Endothelial cell of umbilical vein (primary cell): ENCODE measurements around the gene DIAPH2. TPM values are rescaled to one million over a fixed set of nuclear protein-coding genes. Genes with fewer than 3 reads are reported as not detected.

ENCODE experiments used
- BruUV-seq: library from RNA; stranded (reverse); fragments of 400-500 nt; replicated peaks from 2 replicates; lab custom pipeline; 2021; lab: Mats Ljungman, UMichigan
- CTCF ChIA-PET: fragments of 300-600, 350-600 bp; sonication (Branson Sonifier 250); formaldehyde crosslinking; loops from one replicate; lab custom pipeline; 2021; ENCODE audit warnings: antibody characterized with exemption, inconsistent platforms; lab: Charles Lee
- POLR2A ChIA-PET: fragments of 300-600, 350-600 bp; sonication (Branson Sonifier 250); formaldehyde crosslinking; loops from one replicate; lab custom pipeline; 2021; ENCODE audit warnings: antibody characterized with exemption, inconsistent platforms; lab: Charles Lee
- DNase-seq: peaks from one replicate; pipeline ENCODE4 v3.0.0-alpha.2; 2011; ENCODE audit warnings: low read depth, low spot score
- FAIRE-seq: peaks from 2 replicates; lab custom pipeline; 2011; peaks lifted over from hg19 to GRCh38; lab: Jason Lieb, UNC
- H2AFZ ChIP-seq: 2 replicates; pipeline ENCODE4 v1.6.0; 2012; ENCODE audit warnings: low read depth, low read length, control low read depth, inconsistent platforms
- H3K27ac ChIP-seq: 2 replicates; pipeline ENCODE4 v1.5.1; 2011; ENCODE audit warnings: low read depth, mild to moderate bottlenecking, control low read depth, low read length, moderate library complexity; ENCODE audit not compliant: insufficient read depth
- H3K27me3 ChIP-seq, 2 experiments: 2 replicates each; pipeline versions ENCODE4 v1.6.0 to v1.6.1; 2011; ENCODE audit warnings: low read length in 2 of 2, mixed read lengths in 1 of 2; ENCODE audit not compliant: control insufficient read depth in 2 of 2, insufficient read depth in 2 of 2
- H3K36me3 ChIP-seq, 2 experiments: 2 replicates in 1 of 2; 3 replicates in 1 of 2; pipeline ENCODE4 v1.5.1; 2011; ENCODE audit warnings: low read length in 2 of 2, mild to moderate bottlenecking in 1 of 2, moderate library complexity in 1 of 2; ENCODE audit not compliant: control insufficient read depth in 2 of 2, insufficient read depth in 2 of 2; ENCODE audit errors: extremely low read depth in 1 of 2
- H3K4me1 ChIP-seq: 3 replicates; pipeline ENCODE4 v1.5.1; 2011; ENCODE audit warnings: mild to moderate bottlenecking, low read length; ENCODE audit not compliant: control insufficient read depth, insufficient read depth; ENCODE audit errors: extremely low read depth
- H3K4me2 ChIP-seq: 2 replicates; pipeline ENCODE4 v1.6.1; 2011; ENCODE audit warnings: low read length, control low read depth, mixed read lengths; ENCODE audit not compliant: insufficient read depth
- H3K4me3 ChIP-seq, 3 experiments: fragments of 200-600 bp in 1 of 3; sonication (generic), shearing (Covaris generic) in 1 of 3; replicated peaks in 1 of 3; 2 replicates each; pipeline ENCODE4 v1.5.1; 2011 to 2016; ENCODE audit warnings: control low read depth in 3 of 3, low read length in 3 of 3, mild to moderate bottlenecking in 2 of 3, inconsistent platforms in 1 of 3, low read depth in 1 of 3, moderate library complexity in 1 of 3; ENCODE audit not compliant: insufficient read depth in 1 of 3
- H3K79me2 ChIP-seq: 2 replicates; pipeline ENCODE4 v1.6.0; 2012; ENCODE audit warnings: low read length, inconsistent platforms; ENCODE audit not compliant: control insufficient read depth, insufficient read depth
- H3K9ac ChIP-seq: replicated peaks from 2 replicates; pipeline ENCODE3; 2011; ENCODE audit warnings: low read length, control low read depth; ENCODE audit not compliant: insufficient read depth; ENCODE audit errors: extremely low read depth
- H3K9me1 ChIP-seq: replicated peaks from 3 replicates; pipeline ENCODE4 v1.6.0; 2011; ENCODE audit warnings: mild to moderate bottlenecking, low read length; ENCODE audit not compliant: control insufficient read depth, insufficient read depth; ENCODE audit errors: extremely low read depth
- H3K9me3 ChIP-seq: replicated peaks from 2 replicates; pipeline ENCODE4 v1.5.1; 2012; ENCODE audit warnings: low read length, inconsistent platforms; ENCODE audit not compliant: control insufficient read depth, insufficient read depth
- H4K20me1 ChIP-seq: replicated peaks from 2 replicates; pipeline ENCODE3; 2011; ENCODE audit warnings: mild to moderate bottlenecking, low read length; ENCODE audit not compliant: control insufficient read depth, insufficient read depth; ENCODE audit errors: extremely low read depth
- EZH2 ChIP-seq: IDR thresholded peaks from 2 replicates; pipeline ENCODE4 v1.6.1; 2012; ENCODE audit warnings: borderline replicate concordance, low read depth, mild to moderate bottlenecking, moderate library complexity, low read length, inconsistent platforms; ENCODE audit not compliant: severe bottlenecking
- FOS ChIP-seq: IDR thresholded peaks from 2 replicates; pipeline ENCODE4 v1.6.1; 2011; ENCODE audit warnings: mild to moderate bottlenecking, low read length, moderate library complexity, borderline replicate concordance; ENCODE audit not compliant: insufficient read depth
- GATA2 ChIP-seq: IDR thresholded peaks from 2 replicates; pipeline ENCODE4 v1.7.0; 2011; ENCODE audit warnings: low read depth, mild to moderate bottlenecking, moderate library complexity, mixed read lengths, low read length; ENCODE audit not compliant: insufficient read length, insufficient read depth
- JUN ChIP-seq: IDR thresholded peaks from 2 replicates; pipeline ENCODE4 v1.6.1; 2011; ENCODE audit warnings: borderline replicate concordance, low read depth; ENCODE audit not compliant: insufficient read length, insufficient read depth
- MYC ChIP-seq: IDR thresholded peaks from one replicate; pipeline ENCODE4 v1.6.1; 2011; ENCODE audit warnings: mild to moderate bottlenecking, low read depth, low read length
- POLR2A ChIP-seq: IDR thresholded peaks from 2 replicates; pipeline ENCODE4 v1.6.1; 2012; ENCODE audit warnings: low read depth, mild to moderate bottlenecking, control low read depth, low read length
- POLR2AphosphoS5 ChIP-seq: IDR thresholded peaks from 2 replicates; pipeline ENCODE4 v1.6.1; 2012; ENCODE audit warnings: low read depth, mild to moderate bottlenecking, control low read depth, low read length, moderate library complexity; ENCODE audit not compliant: insufficient read depth
- dilution Hi-C: fragments of 300-500 bp; cut with MboI; formaldehyde crosslinking; loops from one replicate; pipeline ENCODE4 v1.15.0; 2019; ENCODE audit warnings: low sequenced_read_pairs; ENCODE audit not compliant: extremely low pct_ligation_motif_present
- intact Hi-C: fragments of 100-400 bp; cut with micrococcal nuclease; formaldehyde crosslinking; loops from one replicate; pipeline ENCODE4 v1.10.0; 2022
- polyA plus RNA-seq, 4 experiments: library from polyadenylated mRNA; depleted of rRNA in 3 of 4; stranded (reverse) in 3 of 4; unstranded in 1 of 4; fragments of >200 nt; gene quantifications; 2 replicates each; pipeline versions ENCODE4 v1.2.1 to v1.2.3, GENCODE V29; 2011 to 2012; ENCODE audit warnings: missing spikeins in 1 of 4
- total RNA-seq: library from RNA; stranded (reverse); gene quantifications from 2 replicates; pipeline ENCODE4 v1.2.3, GENCODE V29; 2021
- TF ChIP-seq, protein P1 (sequence below): IDR thresholded peaks from 2 replicates; pipeline ENCODE4 v1.6.1; 2011; ENCODE audit not compliant: insufficient read depth, insufficient read length
- TF ChIP-seq, protein P2 (sequence below), 2 donors: IDR thresholded peaks; 1 replicate in 1 of 2; 2 replicates in 1 of 2; pipeline ENCODE4 v1.5.1; 2011; ENCODE audit warnings: low read length in 2 of 2, mild to moderate bottlenecking in 2 of 2, moderate library complexity in 2 of 2, control low read depth in 1 of 2, inconsistent platforms in 1 of 2, low read depth in 1 of 2; ENCODE audit not compliant: insufficient read depth in 1 of 2; ENCODE audit errors: extremely low read depth in 1 of 2

DIAPH2 gene
- total and polyA plus RNA-seq, 2 donors (not counting 3 experiments of a cell fraction or from before 2014, with no cell fraction given) = 3.0 to 30.0 TPM

DNA sequence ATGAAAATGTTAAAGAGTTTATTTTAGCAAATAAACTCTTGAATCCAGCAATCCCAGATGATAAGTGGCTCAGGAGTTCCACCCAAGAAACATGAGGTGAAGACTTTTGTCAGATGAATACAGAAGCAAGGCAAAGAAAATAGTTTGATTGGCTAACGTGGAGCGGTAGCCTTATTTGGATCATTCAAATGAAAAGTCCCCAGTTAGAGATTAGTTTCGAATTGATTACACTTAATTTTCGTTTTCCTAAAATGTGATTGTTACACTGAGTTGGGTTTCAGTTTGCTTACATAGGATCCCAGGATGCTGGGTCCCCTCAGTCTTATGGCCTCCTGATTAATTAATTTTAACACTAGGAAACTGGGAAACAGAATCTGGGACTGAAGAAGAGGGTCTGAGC, 122.7 kb downstream of the DIAPH2 start:
- H3K9ac ChIP-seq = no peak overlapping the region
- intact Hi-C loops = no loop called here
- H3K27me3 ChIP-seq = no peaks in the 10 kb centered on the region
- ChIA-PET POLR2A (no interaction called here), CTCF (no interaction called here)
- H3K4me2 ChIP-seq = no peak overlapping the region
- no TSS peak for BruUV-seq
- H3K27ac ChIP-seq = no peak overlapping the region
- H2AFZ ChIP-seq = no peak overlapping the region
- dilution Hi-C loops = no loop called here
- no peaks in the 10 kb centered on the region for H3K4me1 ChIP-seq
- FAIRE-seq (no peak), DNase-seq (no peak)
- TF ChIP-seq EZH2 (no peak), JUN (no peak), POLR2AphosphoS5 (no peak), POLR2A (no peak), GATA2 (no peak), MYC (no peak), FOS (no peak)
- TF ChIP-seq, protein P1, sequence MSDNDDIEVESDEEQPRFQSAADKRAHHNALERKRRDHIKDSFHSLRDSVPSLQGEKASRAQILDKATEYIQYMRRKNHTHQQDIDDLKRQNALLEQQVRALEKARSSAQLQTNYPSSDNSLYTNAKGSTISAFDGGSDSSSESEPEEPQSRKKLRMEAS = no peak
- TF ChIP-seq, protein P2, sequence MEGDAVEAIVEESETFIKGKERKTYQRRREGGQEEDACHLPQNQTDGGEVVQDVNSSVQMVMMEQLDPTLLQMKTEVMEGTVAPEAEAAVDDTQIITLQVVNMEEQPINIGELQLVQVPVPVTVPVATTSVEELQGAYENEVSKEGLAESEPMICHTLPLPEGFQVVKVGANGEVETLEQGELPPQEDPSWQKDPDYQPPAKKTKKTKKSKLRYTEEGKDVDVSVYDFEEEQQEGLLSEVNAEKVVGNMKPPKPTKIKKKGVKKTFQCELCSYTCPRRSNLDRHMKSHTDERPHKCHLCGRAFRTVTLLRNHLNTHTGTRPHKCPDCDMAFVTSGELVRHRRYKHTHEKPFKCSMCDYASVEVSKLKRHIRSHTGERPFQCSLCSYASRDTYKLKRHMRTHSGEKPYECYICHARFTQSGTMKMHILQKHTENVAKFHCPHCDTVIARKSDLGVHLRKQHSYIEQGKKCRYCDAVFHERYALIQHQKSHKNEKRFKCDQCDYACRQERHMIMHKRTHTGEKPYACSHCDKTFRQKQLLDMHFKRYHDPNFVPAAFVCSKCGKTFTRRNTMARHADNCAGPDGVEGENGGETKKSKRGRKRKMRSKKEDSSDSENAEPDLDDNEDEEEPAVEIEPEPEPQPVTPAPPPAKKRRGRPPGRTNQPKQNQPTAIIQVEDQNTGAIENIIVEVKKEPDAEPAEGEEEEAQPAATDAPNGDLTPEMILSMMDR (IDR thresholded peaks at IDR 0.05; ENCODE audit: extremely low read depth in 1 of 2, insufficient read depth in 1 of 2, low read depth in 1 of 2, low read length in 2 of 2) = no peak
- H3K9me3 ChIP-seq = no peaks in the 10 kb centered on the region
- no peaks in the 10 kb centered on the region for H3K79me2 ChIP-seq
- H3K9me1 ChIP-seq = no peaks in the 10 kb centered on the region
- H3K36me3 ChIP-seq = no peaks in the 10 kb centered on the region
- H3K4me3 ChIP-seq = no peak overlapping the region
- no peaks in the 10 kb centered on the region for H4K20me1 ChIP-seq
